HCT116 (cell line): Measurements from ENCODE around the gene GALNT14. TPM values are rescaled to one million over a fixed set of nuclear protein-coding genes. Genes with fewer than 3 reads are reported as not detected.

ENCODE experiments used
- ATAC-seq: fragments of 200-7000 bp; cut with Tn5 transposase; 2 replicates; pipeline ENCODE4 v1.9.1; 2020; ENCODE audit warnings: mild to moderate bottlenecking, moderate library complexity
- BruUV-seq: library from RNA; stranded (reverse); fragments of 400-500 nt; replicated peaks from 2 replicates; lab custom pipeline; 2021; lab: Mats Ljungman, UMichigan
- CTCF ChIA-PET: fragments of 300-600 bp; sonication (Branson Sonifier 250); formaldehyde crosslinking; loops from one replicate; lab custom pipeline; 2021; ENCODE audit warnings: antibody characterized with exemption; lab: Charles Lee
- POLR2A ChIA-PET: fragments of 300-600, 350-600 bp; sonication (Branson Sonifier 250); formaldehyde crosslinking; loops from one replicate; lab custom pipeline; 2021; ENCODE audit warnings: antibody characterized with exemption; lab: Charles Lee
- RAD21 ChIA-PET, 2 experiments: fragments of 300-600 bp; sonication (Branson Sonifier 250); formaldehyde crosslinking; loops; one replicate each; lab custom pipeline; 2023; ENCODE audit warnings: low total read pairs in 2 of 2; ENCODE audit not compliant: uncharacterized antibody in 2 of 2, unreplicated experiment in 2 of 2, low non-redundant PET in 1 of 2; lab: Charles Lee
- DNase-seq: peaks from one replicate; pipeline ENCODE4 v3.0.0-alpha.2; 2010; ENCODE audit warnings: low read depth, low spot score
- H2AFZ ChIP-seq: fragments of 200-600 bp; shearing (Covaris generic), sonication (generic); 2 replicates; pipeline ENCODE4 v1.6.1; 2017; ENCODE audit warnings: low read depth, mixed run types, mixed read lengths, antibody characterized with exemption, low read length; ENCODE audit not compliant: poor library complexity, severe bottlenecking
- H3K27ac ChIP-seq: 2 replicates; pipeline ENCODE4 v1.5.1; 2012; ENCODE audit warnings: low read depth, low read length
- H3K27me3 ChIP-seq: fragments of 200-600 bp; sonication (generic); 2 replicates; pipeline ENCODE4 v1.6.1; 2016; ENCODE audit warnings: mixed run types, low read length, mixed read lengths; ENCODE audit not compliant: insufficient read depth
- H3K36me3 ChIP-seq, 2 experiments: fragments of 200-500 bp in 1 of 2; fragments of 200-600 bp in 1 of 2; sonication (Bioruptor generic) in 1 of 2; sonication (generic) in 1 of 2; 2 replicates each; pipeline versions ENCODE4 v1.5.1 to v1.6.1; 2014 to 2016; ENCODE audit warnings: low read length in 2 of 2, inconsistent platforms in 1 of 2, mixed read lengths in 1 of 2, mixed run types in 1 of 2; ENCODE audit not compliant: insufficient read depth in 2 of 2, control insufficient read depth in 1 of 2
- H3K4me1 ChIP-seq, 2 experiments: fragments of 200-600 bp in 1 of 2; sonication (generic) in 1 of 2; 2 replicates each; pipeline versions ENCODE4 v1.5.1 to v1.6.1; 2012 to 2017; ENCODE audit warnings: low read length in 2 of 2, inconsistent platforms in 1 of 2, mild to moderate bottlenecking in 1 of 2, mixed read lengths in 1 of 2, mixed run types in 1 of 2, moderate library complexity in 1 of 2; ENCODE audit not compliant: insufficient read depth in 2 of 2, control insufficient read depth in 1 of 2
- H3K4me2 ChIP-seq: fragments of 200-600 bp; sonication (generic); 2 replicates; pipeline ENCODE4 v1.6.1; 2017; ENCODE audit warnings: mixed run types, low read length, mixed read lengths
- H3K4me3 ChIP-seq, 2 experiments: fragments of 200-600 bp in 1 of 2; sonication (generic) in 1 of 2; replicated peaks in 1 of 2; 2 replicates each; pipeline ENCODE4 v1.5.1; 2011 to 2016; ENCODE audit warnings: low read length in 2 of 2, control low read depth in 1 of 2, low read depth in 1 of 2, mild to moderate bottlenecking in 1 of 2, mixed read lengths in 1 of 2, mixed run types in 1 of 2
- H3K79me2 ChIP-seq: fragments of 200-600 bp; sonication (generic); 2 replicates; pipeline ENCODE4 v1.6.1; 2017; ENCODE audit warnings: mild to moderate bottlenecking, mixed run types, low read length, moderate library complexity, mixed read lengths; ENCODE audit not compliant: insufficient read depth
- H3K9ac ChIP-seq: fragments of 200-600 bp; sonication (generic); 2 replicates; pipeline ENCODE4 v1.6.1; 2016; ENCODE audit warnings: low read length, mixed read lengths
- H3K9me2 ChIP-seq: fragments of 200-600 bp; sonication (generic), shearing (Covaris generic); 2 replicates; pipeline ENCODE4 v1.6.1; 2017; ENCODE audit warnings: mixed run types, mild to moderate bottlenecking, moderate library complexity; ENCODE audit not compliant: insufficient read depth
- H3K9me3 ChIP-seq, 2 experiments: fragments of 200-500 bp in 1 of 2; fragments of 200-600 bp in 1 of 2; sonication (Bioruptor generic) in 1 of 2; sonication (generic) in 1 of 2; 2 replicates each; pipeline ENCODE4 v1.6.1; 2014 to 2017; ENCODE audit warnings: low read length in 2 of 2, mixed read lengths in 2 of 2, inconsistent platforms in 1 of 2, low read depth in 1 of 2, mild to moderate bottlenecking in 1 of 2, mixed run types in 1 of 2, moderate library complexity in 1 of 2; ENCODE audit not compliant: control insufficient read depth in 1 of 2, insufficient read depth in 1 of 2
- H4K20me1 ChIP-seq: fragments of 200-600 bp; sonication (generic), shearing (Covaris generic); 2 replicates; pipeline ENCODE4 v1.6.1; 2017; ENCODE audit warnings: mixed run types, mild to moderate bottlenecking, moderate library complexity; ENCODE audit not compliant: insufficient read depth
- CBX3 ChIP-seq: IDR thresholded peaks from 2 replicates; pipeline ENCODE4 v1.6.1; 2012; ENCODE audit warnings: low read depth
- CTCF ChIP-seq, 3 experiments: fragments of 200-600 bp in 1 of 3; sonication (generic) in 1 of 3; IDR thresholded peaks in 2 of 3; conservative IDR thresholded peaks in 1 of 3; 2 replicates each; pipeline ENCODE4 v1.5.1; 2012 to 2017; ENCODE audit warnings: low read depth in 2 of 3, low read length in 2 of 3, antibody characterized with exemption in 1 of 3, borderline replicate concordance in 1 of 3, control low read depth in 1 of 3, mild to moderate bottlenecking in 1 of 3, mixed read lengths in 1 of 3, mixed run types in 1 of 3, moderate library complexity in 1 of 3; ENCODE audit not compliant: insufficient read depth in 1 of 3
- EZH2 ChIP-seq: fragments of 200-600 bp; sonication (generic); IDR thresholded peaks from 2 replicates; pipeline ENCODE4 v1.6.1; 2017; ENCODE audit warnings: antibody characterized with exemption, mixed run types
- EZH2phosphoT487 ChIP-seq: fragments of 200-600 bp; IDR thresholded peaks from 2 replicates; pipeline ENCODE4 v1.6.1; 2018; ENCODE audit warnings: antibody characterized with exemption, borderline replicate concordance
- JUND ChIP-seq: IDR thresholded peaks from 2 replicates; pipeline ENCODE4 v1.6.1; 2012
- RAD21 ChIP-seq: IDR thresholded peaks from 2 replicates; pipeline ENCODE4 v1.6.1; 2012; ENCODE audit warnings: low read depth, mild to moderate bottlenecking
- REST ChIP-seq: IDR thresholded peaks from 2 replicates; pipeline ENCODE4 v1.6.1; 2012; ENCODE audit warnings: low read depth
- SIN3A ChIP-seq: IDR thresholded peaks from 2 replicates; pipeline ENCODE4 v1.6.1; 2012; ENCODE audit warnings: low read depth
- SRF ChIP-seq: IDR thresholded peaks from 2 replicates; pipeline ENCODE4 v1.6.1; 2012; ENCODE audit warnings: low read depth
- TCF7L2 ChIP-seq: IDR thresholded peaks from 2 replicates; pipeline ENCODE4 v1.7.0; 2011; ENCODE audit warnings: borderline replicate concordance, inconsistent platforms; ENCODE audit not compliant: insufficient read depth, insufficient read length; ENCODE audit errors: extremely low read depth
- YY1 ChIP-seq: IDR thresholded peaks from 2 replicates; pipeline ENCODE4 v1.6.1; 2011; ENCODE audit warnings: low read length, low read depth, moderate library complexity, mild to moderate bottlenecking; ENCODE audit not compliant: insufficient replicate concordance; ENCODE audit errors: extremely low read depth
- intact Hi-C: fragments of 100-400 bp; cut with micrococcal nuclease; formaldehyde crosslinking; loops from 2 replicates; pipeline ENCODE4 v1.10.0; 2022
- total RNA-seq: library from RNA; stranded (reverse); gene quantifications from one replicate; pipeline ENCODE4 v1.2.1, GENCODE V29; 2021; ENCODE audit not compliant: unreplicated experiment
- TF ChIP-seq, protein P1 (sequence below): IDR thresholded peaks from 2 replicates; pipeline ENCODE4 v1.6.1; 2012

GALNT14 gene
- total RNA-seq, 1 experiment from 2014 or later, result 11.2 TPM

DNA sequence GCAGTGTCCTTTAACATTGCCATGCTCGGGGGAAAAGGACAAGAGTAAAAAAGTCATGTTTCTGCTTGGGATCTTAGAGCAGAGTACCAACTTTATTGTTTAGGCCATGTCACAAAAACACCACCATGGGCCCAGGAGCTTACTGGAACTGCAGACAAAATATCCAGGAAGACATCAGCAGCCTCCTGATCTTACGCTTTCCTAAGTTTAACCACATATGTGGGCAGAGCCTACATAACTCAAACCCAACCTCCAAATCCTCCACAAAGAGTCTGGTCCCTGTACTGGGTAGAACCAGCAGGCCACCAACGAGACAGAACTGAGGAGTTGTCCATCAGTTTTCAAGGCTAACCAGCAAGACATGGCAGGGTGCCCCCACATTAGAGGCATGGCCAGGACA lies 10.3 kb downstream of the GALNT14 start:
- peaks cover 21% of the 10 kb centered on the region; the same call in 1 of the 2 replicates for H3K79me2 ChIP-seq
- CTCF ChIA-PET, result no interaction called here
- no peak for TF ChIP-seq JUND
- TF ChIP-seq TCF7L2, result no peak
- TF ChIP-seq CBX3, result no peak
- no peak for TF ChIP-seq REST
- TF ChIP-seq SRF, result no peak
- no peak for TF ChIP-seq EZH2phosphoT487
- TF ChIP-seq, protein P1, sequence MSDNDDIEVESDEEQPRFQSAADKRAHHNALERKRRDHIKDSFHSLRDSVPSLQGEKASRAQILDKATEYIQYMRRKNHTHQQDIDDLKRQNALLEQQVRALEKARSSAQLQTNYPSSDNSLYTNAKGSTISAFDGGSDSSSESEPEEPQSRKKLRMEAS, result no peak
- TF ChIP-seq YY1, result no peak
- no peak for TF ChIP-seq CTCF (IDR thresholded peaks at IDR 0.05 in 2 of 3, conservative IDR thresholded peaks at IDR 0.05 in 1 of 3; ENCODE audit: borderline replicate concordance in 1 of 3, insufficient read depth in 1 of 3, low read depth in 2 of 3, low read length in 2 of 3)
- TF ChIP-seq EZH2, result no peak
- no peak for TF ChIP-seq RAD21
- no peak for TF ChIP-seq SIN3A

More for the DNA sequence above, 10.3 kb downstream of the GALNT14 start:
- Histone ChIP-seq H3K27me3 (no peaks in the 10 kb centered on the region), H3K4me1 (peaks cover 0 to 5% of the 10 kb centered on the region in 2 experiments; a peak in 1 of 4 replicates), H3K27ac (no peak overlapping the region), H4K20me1 (no peaks in the 10 kb centered on the region; the same call in 1 of the 2 replicates), H2AFZ (no peak overlapping the region), H3K4me2 (no peak overlapping the region), H3K9me2 (no peaks in the 10 kb centered on the region), H3K9me3 (no peaks in the 10 kb centered on the region), H3K4me3 (no peak overlapping the region), H3K36me3 (no peaks in the 10 kb centered on the region), H3K9ac (no peak overlapping the region)
- POLR2A ChIA-PET, result no interaction called here
- ATAC-seq (no peak), DNase-seq (no peak)
- intact Hi-C loops, result no loop called here
- RAD21 ChIA-PET, result no interaction called here
- no TSS peak for BruUV-seq
